ENCODE measurements around the gene FZD2. TPM values are rescaled to one million over a fixed set of nuclear protein-coding genes. Genes with fewer than 3 reads are reported as not detected.

The FZD2 gene
- total and polyA plus RNA-seq, 9 of the 15 experiments (the other 6 are each of a cell fraction or from before 2014, with no cell fraction given) = 0.03 to 4.5 (median 1.1) TPM; not detected in 1

DNA sequence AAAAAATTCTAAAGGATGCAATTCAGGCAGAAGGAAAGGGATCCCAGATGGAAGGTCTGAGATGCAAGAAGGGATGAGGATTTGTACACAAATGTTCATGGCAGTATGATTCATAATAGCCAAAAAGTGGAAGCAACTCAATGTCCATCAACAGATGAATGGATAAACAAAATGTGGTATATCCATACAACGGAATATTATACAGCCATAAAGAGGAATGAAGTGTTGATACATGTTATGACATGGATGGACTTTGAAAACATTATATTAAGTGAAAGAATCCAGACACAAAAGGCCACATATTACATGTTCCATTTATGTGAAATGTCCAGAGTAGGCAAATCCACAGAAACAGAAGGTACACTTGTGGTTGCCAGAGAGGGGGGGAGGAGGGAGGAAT lies 30.2 kb upstream of the FZD2 start (continued):
- TF ChIP-seq TRIM28 (IDR thresholded peaks at IDR 0.05) = peak; percentile 63; the same call in 1 of the 2 replicates
- TF ChIP-seq ZNF133 (CRISPR knock-in tag; IDR thresholded peaks at IDR 0.05) = no peak

GRCh38 chr17:44527954-44528353 lies 29.3 kb upstream of the FZD2 start:
- DNase-seq (ENCODE audit: extremely low read depth in 1 of 4, low spot score in 3 of 4) = no peak
- FAIRE-seq = no peak
- POLR2A ChIA-PET = no interaction called here
- no peak overlapping the region for H3K4me3 ChIP-seq
- intact Hi-C loops (cut with micrococcal nuclease) = no loop called here
- no peaks in the 10 kb centered on the region for H4K20me1 ChIP-seq (replicated peaks; ENCODE audit: control insufficient read depth, insufficient read depth, low read length)
- peaks cover 3% of the 10 kb centered on the region for H3K9me3 ChIP-seq (replicated peaks; ENCODE audit: control insufficient read depth, insufficient read depth, low read depth, low read length)
- no peak overlapping the region for H2AFZ ChIP-seq (ENCODE audit: low read depth, low read length)
- H3K27me3 ChIP-seq (ENCODE audit: control insufficient read depth in 2 of 2, insufficient read depth in 2 of 2, low read length in 2 of 2) = peaks cover 0 to 5% of the 10 kb centered on the region in 2 experiments; a peak in 1 of 5 replicates
- 74% methylated on average over 17 of the region's 28 CpGs for WGBS (ENCODE audit: insufficient coverage, low coverage, missing lambda C conversion rate)
- H3K36me3 ChIP-seq (ENCODE audit: control insufficient read depth, insufficient read depth, low read length) = no peaks in the 10 kb centered on the region
- in situ Hi-C loops (cut with MboI) = no loop called here
- no peaks in the 10 kb centered on the region for H3K79me2 ChIP-seq (ENCODE audit: control insufficient read depth, insufficient read depth, low read length)
- TF ChIP-seq, protein P1, sequence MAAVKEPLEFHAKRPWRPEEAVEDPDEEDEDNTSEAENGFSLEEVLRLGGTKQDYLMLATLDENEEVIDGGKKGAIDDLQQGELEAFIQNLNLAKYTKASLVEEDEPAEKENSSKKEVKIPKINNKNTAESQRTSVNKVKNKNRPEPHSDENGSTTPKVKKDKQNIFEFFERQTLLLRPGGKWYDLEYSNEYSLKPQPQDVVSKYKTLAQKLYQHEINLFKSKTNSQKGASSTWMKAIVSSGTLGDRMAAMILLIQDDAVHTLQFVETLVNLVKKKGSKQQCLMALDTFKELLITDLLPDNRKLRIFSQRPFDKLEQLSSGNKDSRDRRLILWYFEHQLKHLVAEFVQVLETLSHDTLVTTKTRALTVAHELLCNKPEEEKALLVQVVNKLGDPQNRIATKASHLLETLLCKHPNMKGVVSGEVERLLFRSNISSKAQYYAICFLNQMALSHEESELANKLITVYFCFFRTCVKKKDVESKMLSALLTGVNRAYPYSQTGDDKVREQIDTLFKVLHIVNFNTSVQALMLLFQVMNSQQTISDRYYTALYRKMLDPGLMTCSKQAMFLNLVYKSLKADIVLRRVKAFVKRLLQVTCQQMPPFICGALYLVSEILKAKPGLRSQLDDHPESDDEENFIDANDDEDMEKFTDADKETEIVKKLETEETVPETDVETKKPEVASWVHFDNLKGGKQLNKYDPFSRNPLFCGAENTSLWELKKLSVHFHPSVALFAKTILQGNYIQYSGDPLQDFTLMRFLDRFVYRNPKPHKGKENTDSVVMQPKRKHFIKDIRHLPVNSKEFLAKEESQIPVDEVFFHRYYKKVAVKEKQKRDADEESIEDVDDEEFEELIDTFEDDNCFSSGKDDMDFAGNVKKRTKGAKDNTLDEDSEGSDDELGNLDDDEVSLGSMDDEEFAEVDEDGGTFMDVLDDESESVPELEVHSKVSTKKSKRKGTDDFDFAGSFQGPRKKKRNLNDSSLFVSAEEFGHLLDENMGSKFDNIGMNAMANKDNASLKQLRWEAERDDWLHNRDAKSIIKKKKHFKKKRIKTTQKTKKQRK (IDR thresholded peaks at IDR 0.05; ENCODE audit: borderline replicate concordance, low read depth, low read length) = no peak
- no peak for TF ChIP-seq KHSRP (IDR thresholded peaks at IDR 0.05)
- TF ChIP-seq XRCC4 (IDR thresholded peaks at IDR 0.05; ENCODE audit: extremely low read depth, insufficient read depth, insufficient read length) = no peak
- TF ChIP-seq, protein P2, sequence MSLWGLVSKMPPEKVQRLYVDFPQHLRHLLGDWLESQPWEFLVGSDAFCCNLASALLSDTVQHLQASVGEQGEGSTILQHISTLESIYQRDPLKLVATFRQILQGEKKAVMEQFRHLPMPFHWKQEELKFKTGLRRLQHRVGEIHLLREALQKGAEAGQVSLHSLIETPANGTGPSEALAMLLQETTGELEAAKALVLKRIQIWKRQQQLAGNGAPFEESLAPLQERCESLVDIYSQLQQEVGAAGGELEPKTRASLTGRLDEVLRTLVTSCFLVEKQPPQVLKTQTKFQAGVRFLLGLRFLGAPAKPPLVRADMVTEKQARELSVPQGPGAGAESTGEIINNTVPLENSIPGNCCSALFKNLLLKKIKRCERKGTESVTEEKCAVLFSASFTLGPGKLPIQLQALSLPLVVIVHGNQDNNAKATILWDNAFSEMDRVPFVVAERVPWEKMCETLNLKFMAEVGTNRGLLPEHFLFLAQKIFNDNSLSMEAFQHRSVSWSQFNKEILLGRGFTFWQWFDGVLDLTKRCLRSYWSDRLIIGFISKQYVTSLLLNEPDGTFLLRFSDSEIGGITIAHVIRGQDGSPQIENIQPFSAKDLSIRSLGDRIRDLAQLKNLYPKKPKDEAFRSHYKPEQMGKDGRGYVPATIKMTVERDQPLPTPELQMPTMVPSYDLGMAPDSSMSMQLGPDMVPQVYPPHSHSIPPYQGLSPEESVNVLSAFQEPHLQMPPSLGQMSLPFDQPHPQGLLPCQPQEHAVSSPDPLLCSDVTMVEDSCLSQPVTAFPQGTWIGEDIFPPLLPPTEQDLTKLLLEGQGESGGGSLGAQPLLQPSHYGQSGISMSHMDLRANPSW (CRISPR knock-in tag; IDR thresholded peaks at IDR 0.05) = no peak
- no peak for TF ChIP-seq RFX5 (IDR thresholded peaks at IDR 0.05; ENCODE audit: low read depth, low read length)
- TF ChIP-seq MEF2D (tag; conservative IDR thresholded peaks at IDR 0.05; ENCODE audit: low read depth) = no peak
- no peak for TF ChIP-seq KDM5B (IDR thresholded peaks at IDR 0.05; ENCODE audit: insufficient replicate concordance, low read depth, low read length)
- TF ChIP-seq TCF3 (CRISPR knock-in tag; IDR thresholded peaks at IDR 0.05) = no peak
- no peak for TF ChIP-seq ZBTB1 (CRISPR knock-in tag; IDR thresholded peaks at IDR 0.05; ENCODE audit: borderline replicate concordance, low read depth)
- TF ChIP-seq TCF7L2 (IDR thresholded peaks at IDR 0.05; ENCODE audit: low read depth, low read length) = no peak
- no peak overlapping the region for H3K27ac ChIP-seq (ENCODE audit: extremely low read depth, low read depth, low read length)
- BruUV-seq (replicated peaks) = no TSS peak
- H3K9ac ChIP-seq (ENCODE audit: insufficient read depth in 1 of 2, low read depth in 2 of 2, low read length in 2 of 2) = no peak overlapping the region
- CTCF ChIA-PET (ENCODE audit: low intra/inter-chr PET ratio) = no interaction called here
- peaks cover 2 to 5% of the 10 kb centered on the region in 2 experiments; a peak in 2 of 5 replicates for H3K4me1 ChIP-seq (replicated peaks in 1 of 2; ENCODE audit: control insufficient read depth in 2 of 2, insufficient read depth in 2 of 2, low read length in 2 of 2)
- no peak for ATAC-seq
- H3K4me2 ChIP-seq (ENCODE audit: insufficient read depth, low read length) = no peak overlapping the region
- no peaks in the 10 kb centered on the region for H3K9me1 ChIP-seq (ENCODE audit: control insufficient read depth, insufficient read depth, low read length)

Data from K562 (cell line).